Hepatic stellate cell (primary cell): ENCODE measurements around the gene ROS1.
"Not testable (repeated sequence)": the region's sequence is repeated elsewhere in the genome, so short reads cannot be mapped to it uniquely, and the experiment has no call there.

Experiments used
- DNase-seq: peaks from one replicate; pipeline ENCODE4 v3.0.0; 2011; ENCODE audit warnings: low spot score

Gene ROS1

GRCh38 chr6:117266257-117267053 lies 159.3 kb downstream of the ROS1 start:
- no peak for DNase-seq

GRCh38 chr6:117265410-117266256 lies 160.1 kb downstream of the ROS1 start, which contains the start of gene VGLL2:
Gene VGLL2 (plus strand): TSS chr6:117265558. CDS start chr6:117265764, 206 bp downstream.
- DNase-seq, result peak; percentile 53

- peak; percentile 22 for DNase-seq
Observed at GRCh38 chr6:117264692-117265409, 160.9 kb downstream of the ROS1 start.

- no peak for DNase-seq
Observed at GRCh38 chr6:117264369-117264691, 161.4 kb downstream of the ROS1 start.

- DNase-seq, result no peak
Observed at GRCh38 chr6:117263353-117263927, 162.3 kb downstream of the ROS1 start.

GRCh38 chr6:117262799-117263198 lies 162.9 kb downstream of the ROS1 start:
- DNase-seq, result no peak

- DNase-seq, result no peak
Observed at GRCh38 chr6:117253785-117254184, 172.0 kb downstream of the ROS1 start.

- not testable (repeated sequence) for DNase-seq
Observed at GRCh38 chr6:117244979-117245378, 180.8 kb downstream of the ROS1 start.

GRCh38 chr6:117244571-117244970 lies 181.2 kb downstream of the ROS1 start:
- not testable (repeated sequence) for DNase-seq
